ENCODE data around the gene APOA1.

APOA1 gene

DNA sequence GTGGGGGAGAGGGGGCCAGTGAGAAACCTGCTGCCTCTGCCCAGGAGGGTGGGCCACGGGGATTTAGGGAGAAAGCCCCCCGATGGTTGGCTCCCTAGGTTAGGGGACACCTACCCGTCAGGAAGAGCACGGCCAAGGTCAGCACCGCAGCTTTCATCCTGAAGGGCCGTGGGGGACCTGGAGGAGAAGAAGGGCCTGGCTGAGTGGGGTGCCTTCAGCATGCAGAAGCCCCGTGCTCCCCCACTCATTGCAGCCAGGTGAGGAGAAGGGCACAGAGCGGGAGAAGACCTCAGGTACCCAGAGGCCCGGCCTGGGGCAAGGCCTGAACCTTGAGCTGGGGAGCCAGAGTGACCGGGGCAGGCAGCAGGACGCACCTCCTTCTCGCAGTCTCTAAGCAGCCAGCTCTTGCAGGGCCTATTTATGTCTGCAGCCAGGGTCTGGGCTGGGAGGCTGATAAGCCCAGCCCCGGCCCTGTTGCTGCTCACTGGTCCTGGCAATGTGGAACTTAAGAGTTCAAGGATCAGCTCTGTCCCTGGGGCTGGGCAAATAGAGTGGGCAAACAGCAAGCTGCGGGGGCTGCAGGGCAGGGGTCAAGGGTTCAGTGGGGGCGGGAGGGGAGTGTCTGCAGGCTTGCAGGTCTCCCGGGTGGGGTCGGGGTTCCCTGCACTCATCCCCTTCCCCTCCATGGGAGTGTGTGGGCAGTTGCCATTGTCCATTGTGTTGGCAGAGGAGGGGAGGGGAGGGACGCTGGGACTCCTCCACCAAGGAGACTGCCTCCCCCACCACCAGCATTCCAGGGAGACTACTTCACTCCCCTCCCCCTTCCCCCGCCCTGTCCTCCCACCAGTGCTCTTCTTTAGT is at the start of gene APOA1:
TSS of gene APOA1 (minus strand) at position 392 of the 861 bp plus-strand sequence. CDS start at position 157, 235 bp downstream.
- FAIRE-seq, result no peak

DNA sequence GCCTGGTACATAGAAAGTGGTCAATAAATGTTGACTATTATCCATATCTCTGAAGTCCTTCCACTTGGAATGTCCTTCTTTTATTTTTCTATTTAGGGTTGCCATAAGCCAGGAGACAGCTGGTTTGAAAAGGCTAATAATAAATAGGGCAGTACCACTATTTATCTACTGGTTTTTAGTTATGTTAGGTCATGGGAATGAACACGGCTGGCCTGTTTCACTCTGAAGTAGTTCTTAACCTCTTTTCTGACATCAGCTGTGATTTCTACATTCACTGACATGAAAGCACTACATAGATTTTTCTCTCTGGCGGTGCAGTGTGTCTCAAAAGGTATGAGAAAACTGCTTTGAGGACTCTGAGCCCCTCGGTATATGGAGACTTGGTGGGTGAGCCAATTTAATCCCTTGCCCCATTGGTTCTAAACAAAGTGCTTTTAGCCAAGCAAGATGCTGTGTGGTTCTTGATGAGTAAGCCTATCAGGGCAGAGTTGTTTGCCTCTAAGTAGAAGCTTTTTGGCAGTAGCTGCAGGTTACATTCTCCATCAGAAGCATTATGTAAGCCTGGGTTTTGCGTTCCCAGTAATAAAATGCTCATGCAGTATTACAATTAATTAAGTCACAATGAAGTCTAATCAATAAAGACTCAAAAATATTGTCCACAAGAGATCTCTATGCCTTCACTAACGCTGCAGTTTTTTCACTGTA is 48.7 kb upstream of the APOA1 start:
- FAIRE-seq, result no peak

DNA sequence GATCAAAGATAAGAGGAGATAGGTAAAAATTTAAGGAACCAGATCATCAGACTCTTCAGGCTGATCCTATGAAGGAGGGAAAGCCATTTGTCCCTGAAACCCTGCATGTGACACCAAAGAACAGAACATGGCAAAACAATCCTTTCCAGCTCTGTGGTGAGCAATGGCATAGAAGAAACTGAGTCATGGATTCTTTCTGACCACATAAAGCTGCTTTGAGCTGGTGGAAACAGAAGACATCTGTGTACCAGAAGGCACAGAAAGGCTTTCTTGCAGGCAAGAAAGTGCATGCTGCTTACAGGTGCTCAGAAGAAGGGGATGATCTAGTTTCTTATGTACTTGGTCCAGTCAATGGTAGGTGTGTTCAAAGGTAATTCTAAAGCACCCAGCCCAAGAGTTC is 45.0 kb upstream of the APOA1 start:
- no peak for FAIRE-seq

DNA sequence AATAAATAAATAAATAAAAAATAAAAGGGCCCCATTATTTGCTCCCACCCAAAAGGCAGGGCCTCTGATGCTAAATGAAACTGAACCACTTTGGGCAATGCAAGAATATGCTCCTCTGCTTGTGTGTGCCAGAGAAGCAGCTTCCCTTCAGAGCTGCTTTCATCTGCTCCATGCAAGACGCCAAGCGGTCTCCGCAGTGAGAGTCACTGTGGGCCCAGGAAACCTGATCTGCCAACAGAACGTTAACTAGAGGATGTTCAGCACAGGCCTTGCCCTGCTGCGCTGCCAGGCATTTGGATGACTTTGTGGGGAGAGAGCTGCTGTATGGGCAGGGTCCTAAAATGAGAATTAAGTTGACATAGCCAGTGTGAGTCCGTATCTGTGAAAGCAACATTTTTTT is 43.7 kb upstream of the APOA1 start:
- FAIRE-seq, result no peak

DNA sequence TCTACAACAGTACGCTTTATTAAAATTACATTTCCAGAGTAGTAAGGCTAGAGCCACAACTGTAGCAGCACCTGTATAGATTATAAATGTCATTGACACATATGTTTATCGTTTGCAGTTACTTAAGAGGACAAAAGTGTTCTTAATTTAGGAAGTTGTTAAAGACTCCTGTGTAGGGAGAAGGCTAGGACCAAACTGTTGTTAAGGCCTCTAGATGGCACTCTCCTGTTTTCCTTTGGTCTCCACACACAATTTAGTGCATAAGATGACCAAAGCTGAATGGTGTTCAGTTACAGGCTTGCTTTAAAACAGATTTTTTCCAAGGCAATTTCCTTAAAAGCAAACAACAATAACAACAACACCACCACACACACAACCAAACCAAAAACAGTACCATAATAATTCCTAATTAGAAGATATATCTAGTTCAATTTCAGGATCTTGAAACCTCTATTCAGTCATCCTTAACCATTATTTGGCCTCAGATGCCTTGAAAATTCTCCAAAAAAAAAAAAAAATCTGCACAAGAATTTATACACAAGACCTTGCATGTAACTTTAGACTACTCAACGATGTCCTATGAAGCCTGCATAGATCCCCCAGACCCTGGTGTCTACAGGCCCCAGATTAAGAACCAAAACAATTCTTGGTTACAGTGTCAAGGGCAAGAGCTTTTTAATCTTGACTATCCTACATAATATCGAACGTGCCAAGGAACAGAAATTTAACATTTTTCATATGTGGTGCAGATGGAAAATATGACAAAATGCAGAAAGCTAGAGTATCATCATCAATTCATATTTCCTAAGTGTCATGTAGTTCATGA is 42.6 kb upstream of the APOA1 start:
- FAIRE-seq, result peak; percentile 96

DNA sequence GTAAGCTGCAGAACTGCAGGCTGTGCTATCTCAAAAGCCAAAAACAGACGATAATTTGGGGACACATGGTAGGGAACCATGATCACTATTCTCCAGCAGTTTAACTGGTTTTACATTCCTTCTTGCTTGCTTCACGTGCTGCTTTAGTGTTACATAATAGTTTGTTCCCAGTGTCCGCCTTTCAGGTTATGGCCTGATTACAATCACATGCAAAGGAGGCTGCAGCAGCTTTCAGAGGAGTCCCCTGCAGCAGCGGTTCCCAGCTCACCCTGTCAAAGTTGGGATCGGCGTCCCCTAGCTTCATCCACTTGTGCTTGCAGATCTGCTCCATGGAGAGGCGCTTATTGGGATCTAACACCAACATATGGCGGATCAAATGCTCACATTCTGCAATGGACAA is 39.2 kb upstream of the APOA1 start:
- no peak for FAIRE-seq

DNA sequence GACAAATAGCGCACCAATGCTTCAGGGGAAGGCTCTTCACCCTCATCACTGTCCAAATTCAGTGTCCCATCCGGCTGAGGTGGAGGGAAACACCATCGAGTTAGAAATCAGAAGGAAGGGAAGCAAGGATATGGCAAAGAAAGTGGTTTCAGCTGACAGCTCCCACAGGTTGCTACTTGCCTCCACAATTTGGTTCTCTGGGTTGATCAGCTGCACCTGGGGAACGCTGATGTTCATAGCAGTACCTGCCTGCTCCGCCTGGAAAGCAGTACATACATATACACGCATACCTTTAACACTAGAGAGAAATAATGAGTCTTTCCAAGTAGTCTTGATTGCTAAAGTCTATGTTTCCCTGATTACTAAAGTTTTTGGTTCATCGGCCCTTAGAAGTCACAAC is 37.8 kb upstream of the APOA1 start:
- FAIRE-seq, result no peak

DNA sequence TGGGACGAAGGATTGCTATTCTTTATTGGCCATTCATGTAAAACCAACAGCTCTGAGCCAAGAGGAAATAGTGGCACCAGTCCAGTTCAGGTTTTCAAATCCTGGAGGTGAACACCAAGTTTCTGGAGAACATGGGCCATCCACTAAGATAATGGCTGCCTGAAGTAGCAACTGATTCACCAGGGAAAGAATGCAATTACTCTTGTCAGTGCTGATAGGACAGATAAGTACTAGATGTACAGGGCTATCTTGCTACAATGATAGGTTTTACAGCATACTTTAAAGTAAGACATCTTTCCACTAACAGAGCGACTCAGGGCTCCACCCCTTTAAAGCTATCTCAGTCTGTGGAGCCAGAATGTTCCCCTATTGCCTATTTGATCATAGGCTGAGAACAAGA is 36.8 kb upstream of the APOA1 start:
- FAIRE-seq, result no peak

DNA sequence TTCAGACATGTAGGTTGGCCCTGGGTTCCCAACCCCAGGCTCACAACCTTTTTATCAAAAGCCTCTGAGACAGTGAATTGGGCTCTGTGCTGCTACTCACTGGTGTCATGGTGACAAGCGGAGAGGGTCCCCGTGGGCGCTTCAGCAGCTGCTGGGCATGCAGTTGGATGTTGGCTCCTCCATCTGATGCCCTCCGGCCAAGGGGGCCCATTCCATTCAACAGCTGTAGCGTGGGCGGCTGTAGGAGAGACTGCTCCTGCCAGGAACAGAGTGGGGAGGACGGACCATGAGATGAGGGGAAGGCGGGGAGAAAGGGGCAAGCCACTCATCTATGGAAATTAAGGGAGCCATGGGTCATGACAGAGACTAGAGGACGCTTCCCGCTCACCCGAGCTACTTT is 36.0 kb upstream of the APOA1 start:
- FAIRE-seq, result no peak

DNA sequence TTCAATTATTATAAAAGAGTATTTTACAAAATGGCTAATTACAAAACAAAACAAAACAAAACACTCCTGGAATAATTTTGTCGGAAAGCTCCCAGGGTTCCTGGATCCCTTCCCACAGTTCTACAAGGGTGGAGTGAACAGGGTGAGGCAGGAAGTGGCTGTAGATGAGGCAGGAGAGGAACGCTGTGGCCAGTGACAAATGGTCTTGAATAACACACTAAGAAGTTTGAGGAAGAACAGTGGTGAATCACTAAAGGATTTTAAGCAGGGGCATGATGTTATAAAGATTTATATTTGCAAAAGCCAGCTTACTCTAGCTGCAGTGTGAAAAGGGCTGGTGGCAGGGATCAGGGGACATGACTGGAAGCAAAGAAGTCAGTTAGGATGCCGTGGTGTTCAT is 33.8 kb upstream of the APOA1 start:
- no peak for FAIRE-seq

DNA sequence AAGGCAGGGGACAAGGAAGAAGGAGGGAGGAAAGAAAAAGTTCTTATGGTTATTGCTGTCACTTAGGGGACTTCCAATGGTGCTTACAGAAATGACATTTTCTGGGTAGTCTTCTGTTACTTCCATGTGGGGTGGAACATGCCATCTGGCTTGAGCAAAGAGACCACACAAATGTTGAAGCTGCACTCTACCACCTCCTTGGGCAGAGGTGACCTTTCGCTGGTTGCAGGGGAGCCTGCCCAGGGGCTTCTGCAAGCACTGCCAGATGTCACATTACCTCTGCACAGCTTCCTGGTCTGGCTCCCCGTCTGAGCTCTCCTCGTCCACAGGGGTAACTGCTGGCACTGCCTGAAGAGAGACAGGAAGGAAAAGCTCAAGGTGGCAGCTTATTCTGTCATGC is 32.6 kb upstream of the APOA1 start:
- no peak for FAIRE-seq

DNA sequence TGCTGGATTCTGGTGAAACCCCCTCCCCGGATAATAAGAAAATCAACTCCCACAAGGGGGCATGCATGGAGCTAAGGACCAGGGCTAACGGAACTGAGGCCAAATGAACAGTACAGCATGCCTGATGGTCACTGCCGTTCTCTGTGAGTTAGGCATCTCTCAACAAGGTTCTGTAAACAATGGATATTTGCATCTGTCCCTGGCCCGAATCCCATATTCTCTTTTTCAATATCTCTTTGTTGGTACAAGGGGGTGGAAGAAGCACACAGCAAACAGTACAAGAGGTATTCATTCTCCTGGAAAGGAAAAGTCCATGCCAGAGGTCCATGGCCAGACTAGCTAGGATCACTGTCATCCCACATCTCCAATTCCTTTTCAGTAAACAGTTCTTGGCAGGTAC is 32.2 kb upstream of the APOA1 start:
- no peak for FAIRE-seq

DNA sequence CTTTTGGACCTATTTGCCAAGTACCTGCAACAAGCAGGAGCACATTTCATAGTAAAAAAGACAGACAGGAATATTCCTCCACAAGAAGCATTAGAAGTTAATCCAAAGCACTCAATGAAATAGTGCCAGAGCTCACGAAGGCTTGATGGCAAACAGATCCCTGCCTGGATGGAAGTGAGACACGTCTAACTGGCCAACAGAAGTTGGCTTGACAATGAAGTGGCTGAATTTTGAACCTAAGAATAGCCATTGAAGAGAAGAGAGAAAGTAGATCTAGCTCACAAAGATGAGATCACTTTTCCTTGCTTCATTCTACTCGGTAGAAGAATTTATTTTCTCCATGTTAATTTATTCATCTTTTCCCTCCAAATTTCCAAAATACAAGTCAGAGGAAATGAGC is 30.6 kb upstream of the APOA1 start:
- no peak for FAIRE-seq

DNA sequence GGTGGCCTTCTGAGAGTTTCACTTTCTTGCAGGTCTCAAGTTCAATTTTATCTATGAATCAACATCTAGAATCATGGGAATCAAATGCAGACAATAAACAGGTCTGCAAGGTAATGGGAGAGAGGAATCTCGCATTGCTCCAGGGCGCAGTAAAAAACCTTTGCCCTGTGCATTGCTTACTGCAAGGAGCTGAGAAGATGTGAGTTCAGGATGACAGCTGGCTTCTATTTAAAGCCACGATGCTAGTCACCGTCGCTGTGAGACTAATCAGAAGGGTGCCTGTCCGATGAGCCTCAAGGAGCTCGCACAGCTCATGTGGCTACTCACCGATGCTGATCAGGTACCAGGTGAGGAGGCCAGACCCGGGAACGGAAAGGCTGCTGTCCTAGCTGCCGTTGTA is 30.2 kb upstream of the APOA1 start:
- no peak for FAIRE-seq

DNA sequence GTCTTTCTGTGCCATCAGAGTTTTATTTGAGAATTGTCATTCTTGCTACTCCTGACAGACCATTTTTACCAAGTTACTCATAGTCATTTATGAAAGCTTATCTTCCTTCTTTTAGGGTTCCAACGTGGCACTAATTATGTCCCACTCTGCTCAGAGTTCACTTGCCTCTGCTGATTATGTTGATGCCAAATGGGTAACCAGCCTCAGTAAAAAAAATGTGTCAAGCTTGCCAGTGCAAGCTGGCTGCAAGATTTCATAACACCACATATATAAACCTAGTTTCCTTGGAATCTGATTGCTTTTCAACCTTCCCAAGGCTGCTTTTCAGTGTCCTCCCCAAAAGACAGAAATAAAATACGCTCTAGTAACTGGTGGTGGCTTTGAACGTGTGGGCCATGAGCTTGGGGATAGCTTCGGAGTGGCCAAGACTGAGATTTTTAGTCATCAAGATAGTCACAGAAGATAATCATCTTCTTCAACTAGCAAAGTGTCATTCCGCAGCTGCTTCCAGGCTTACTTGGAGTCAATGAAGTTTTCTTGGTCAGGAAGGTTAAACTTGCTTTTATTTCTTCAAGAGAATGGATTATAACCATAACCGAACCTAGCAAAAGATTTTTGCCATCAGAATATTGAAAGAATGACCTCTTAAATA is 29.5 kb upstream of the APOA1 start:
- FAIRE-seq, result no peak

DNA sequence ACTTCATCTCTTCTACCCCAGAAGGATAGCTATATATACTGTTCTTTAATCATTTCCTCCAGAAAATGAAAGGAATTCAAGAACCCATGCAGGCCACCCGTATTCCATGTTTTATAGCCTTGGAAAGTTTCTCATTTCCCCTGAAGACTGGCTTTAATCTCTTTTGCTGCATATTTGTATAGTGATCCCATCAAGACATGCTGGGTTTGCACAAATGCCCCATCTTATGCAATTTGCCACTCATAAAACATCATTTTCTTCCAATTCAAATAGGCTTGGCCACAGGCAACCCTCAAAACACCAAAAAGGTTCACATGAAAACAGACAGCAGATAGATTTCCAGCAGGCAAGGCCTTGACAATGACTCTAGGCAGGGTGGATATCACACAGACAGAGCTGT is 28.3 kb upstream of the APOA1 start:
- no peak for FAIRE-seq

DNA sequence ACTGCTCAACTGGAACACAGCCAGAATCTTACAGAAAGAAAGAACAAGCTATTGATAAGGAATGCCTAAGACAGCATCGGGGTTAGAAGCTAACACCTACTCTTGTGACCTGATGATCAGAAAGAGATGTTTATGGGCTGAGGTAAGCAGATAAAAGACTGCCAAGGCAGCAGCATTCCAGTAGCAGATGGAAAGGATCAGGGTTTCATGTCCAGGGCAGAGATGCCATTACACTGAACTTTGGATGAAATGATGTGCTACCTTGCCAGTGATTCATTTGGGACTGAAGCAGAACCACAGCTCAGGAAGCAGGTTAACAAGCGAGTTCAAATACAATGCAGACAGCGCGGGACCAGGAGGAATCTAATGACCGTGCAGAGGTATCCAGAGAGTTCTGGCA is 27.1 kb upstream of the APOA1 start:
- FAIRE-seq, result no peak

DNA sequence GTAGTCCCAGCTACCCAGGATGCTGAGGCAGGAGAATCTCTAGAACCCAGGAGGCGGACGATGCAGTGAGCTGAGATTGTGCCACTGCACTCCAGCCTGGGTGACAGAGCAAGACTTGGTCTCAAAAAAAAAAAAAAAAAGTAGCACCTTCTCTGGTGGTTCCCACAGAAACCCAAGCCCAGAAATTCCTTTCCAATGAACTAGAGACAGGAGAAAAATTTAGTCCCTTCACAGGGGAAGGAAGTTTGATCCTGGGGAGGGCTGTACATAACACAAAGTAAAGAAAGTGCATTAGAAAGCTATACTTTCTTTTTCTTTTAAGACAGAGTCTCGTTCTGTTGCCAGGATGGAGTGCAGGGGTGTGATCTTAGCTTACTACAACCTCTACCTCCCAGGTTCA is 25.5 kb upstream of the APOA1 start:
- FAIRE-seq, result no peak

DNA sequence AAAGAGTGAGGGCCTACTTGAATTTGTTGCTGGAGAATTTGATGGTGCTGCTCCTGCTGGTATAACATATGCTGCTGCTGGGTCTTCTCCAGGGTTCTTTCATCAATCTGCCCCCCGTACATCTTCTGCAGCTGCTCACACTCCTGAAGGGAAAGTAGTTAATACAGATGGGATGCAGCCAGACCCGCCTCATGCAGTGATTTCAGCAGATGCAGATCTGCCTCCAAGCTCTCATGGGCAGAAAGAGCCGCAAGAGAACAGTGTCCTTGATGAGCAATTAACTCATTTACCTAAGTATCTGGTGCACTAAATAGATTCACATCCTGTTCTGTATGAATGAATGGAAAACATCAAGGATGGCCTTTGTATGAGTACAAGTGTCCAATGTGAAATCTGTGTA is 24.8 kb upstream of the APOA1 start:
- FAIRE-seq, result no peak

DNA sequence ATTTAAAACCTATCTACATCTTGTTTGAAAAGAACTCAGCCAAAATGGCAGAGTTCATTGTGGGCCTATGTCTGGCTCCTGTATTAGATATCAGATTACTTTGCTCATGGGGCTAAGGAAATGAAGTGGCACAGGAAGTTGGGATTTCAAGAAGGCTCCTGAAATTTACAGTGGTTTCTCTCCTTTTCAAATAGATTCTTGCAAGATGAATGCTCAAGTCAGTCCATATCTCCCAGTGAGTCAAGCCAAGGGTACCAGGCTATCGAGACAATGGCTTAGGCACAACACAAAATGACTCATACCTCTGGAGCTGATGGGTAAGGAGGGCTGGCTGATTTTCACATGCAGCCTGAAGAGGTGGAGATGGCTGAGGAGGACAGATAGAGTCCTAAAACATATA is 24.1 kb upstream of the APOA1 start:
- no peak for FAIRE-seq

DNA sequence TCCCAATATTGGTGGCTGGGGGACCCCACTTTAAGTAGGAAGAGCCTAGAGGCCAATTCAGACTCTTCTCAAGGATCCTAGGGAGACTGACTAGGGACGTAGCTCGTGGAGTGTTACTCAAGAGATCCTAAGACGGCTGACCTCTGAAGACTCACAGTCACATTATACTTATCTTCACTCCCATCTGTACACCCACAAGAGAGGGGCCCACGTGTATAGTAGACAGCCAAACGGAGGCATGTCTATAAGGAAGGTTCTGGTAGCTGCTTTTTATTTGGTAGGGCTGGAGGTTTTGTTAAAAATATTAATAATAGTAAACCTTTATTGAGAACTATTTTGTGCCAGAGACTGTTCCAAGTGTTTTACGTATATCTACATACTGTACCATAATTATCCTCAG is 22.9 kb upstream of the APOA1 start:
- FAIRE-seq, result no peak

DNA sequence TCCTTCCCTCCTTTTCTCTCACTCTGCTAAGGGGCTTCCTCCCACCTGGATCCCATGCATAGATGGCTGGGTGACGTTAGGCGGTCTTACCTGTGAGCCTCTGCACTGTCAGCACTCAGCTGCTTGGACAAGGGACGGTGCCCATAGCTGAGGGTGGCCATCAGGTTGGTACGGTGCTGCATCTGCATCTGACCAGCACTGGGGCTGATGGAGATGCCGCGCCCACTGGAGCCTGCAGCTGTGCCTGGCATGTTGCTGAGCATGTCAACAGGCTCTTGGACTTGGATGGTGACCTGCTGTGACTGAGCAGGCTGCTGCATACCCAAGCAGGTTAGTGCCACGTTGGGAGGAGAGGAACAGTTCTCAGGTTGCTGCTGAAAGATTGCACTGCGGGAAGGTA is 21.8 kb upstream of the APOA1 start:
- FAIRE-seq, result no peak

DNA sequence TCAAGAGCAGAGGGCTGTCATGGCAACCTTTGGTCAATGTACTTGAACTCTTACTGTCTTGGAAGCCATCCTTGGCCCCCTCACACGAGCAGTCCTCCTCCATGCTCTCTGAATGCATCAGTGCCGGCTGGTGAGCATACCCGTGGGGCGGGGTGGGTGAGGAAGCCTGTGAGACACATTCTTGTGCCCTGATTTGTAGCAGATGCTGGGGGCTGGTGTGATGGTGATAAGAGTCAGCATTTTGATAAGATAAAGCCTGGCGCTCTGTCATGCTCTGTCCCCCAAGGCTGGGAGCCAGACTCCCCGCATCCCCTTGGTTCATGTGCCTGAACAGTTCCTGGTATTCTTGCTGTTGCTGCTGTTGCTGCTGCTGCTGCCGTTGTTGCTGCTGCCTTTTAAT is 20.5 kb upstream of the APOA1 start:
- FAIRE-seq, result no peak

All from A204.1 (cell line).